ENCODE results near the gene NOTO. TPM values are rescaled to one million over a fixed set of nuclear protein-coding genes. Genes with fewer than 3 reads are reported as not detected.
A peak's percentile ranks its signal among the peaks of the same experiment; 100 is the strongest.

NOTO gene
- total RNA-seq, 1 experiment from 2014 or later: 0.66 TPM

DNA sequence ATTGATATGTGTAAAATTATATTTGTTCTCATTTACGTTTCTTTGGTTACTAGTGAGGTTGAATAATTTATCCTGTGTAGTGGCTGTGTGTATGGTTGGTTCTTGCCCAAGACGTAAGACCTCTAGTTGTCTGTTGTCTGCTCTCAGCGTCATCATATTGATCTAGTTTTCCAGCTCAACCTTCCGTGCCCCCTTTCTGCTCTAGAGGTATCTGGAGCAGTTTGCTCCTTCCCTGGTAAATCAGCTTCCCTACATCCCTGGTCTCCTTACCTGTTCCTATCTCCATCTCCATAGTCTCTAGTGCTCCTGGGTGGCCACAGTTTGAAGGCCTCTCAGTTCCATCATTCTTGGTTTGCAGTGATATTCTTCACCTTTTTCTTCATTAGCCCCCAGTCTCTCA lies 12.9 kb downstream of the NOTO start:
- H3K27ac Mint-ChIP-seq: no peak overlapping the region

More for the DNA sequence above, 12.9 kb downstream of the NOTO start:
- Histone ChIP-seq H3K4me2 (ENCODE audit: insufficient read depth, insufficient read length, low read length) (peak overlapping the region; percentile 81), H3K23me2 (ENCODE audit: insufficient read length, low read depth, low read length, poor library complexity, severe bottlenecking) (no peaks in the 10 kb centered on the region), H3K9me3 (ENCODE audit: control insufficient read depth, low read depth, low read length) (no peaks in the 10 kb centered on the region), H3K23ac (ENCODE audit: insufficient read length, low read depth, low read length) (no peak overlapping the region), H3K9ac (ENCODE audit: extremely low read depth, insufficient read length, low read length) (no peak overlapping the region), H4K20me1 (ENCODE audit: control insufficient read depth, insufficient read depth, insufficient read length) (no peaks in the 10 kb centered on the region), H2BK20ac (ENCODE audit: low read depth, low read length, poor library complexity, severe bottlenecking) (no peak overlapping the region), H2BK12ac (ENCODE audit: insufficient read length, low read depth, low read length) (no peak overlapping the region), H4K5ac (ENCODE audit: insufficient read length, low read depth, low read length) (no peak overlapping the region), H2AFZ (ENCODE audit: low read length) (no peak overlapping the region), H4K8ac (replicated peaks; ENCODE audit: insufficient read length, low read depth, low read length) (no peak overlapping the region), H2BK5ac (ENCODE audit: insufficient read length, low read length) (no peak overlapping the region), H3K79me2 (ENCODE audit: insufficient read depth, low read length) (peaks cover 7% of the 10 kb centered on the region; the same call in 1 of the 2 replicates), H3T11ph (ENCODE audit: low read length) (no peak overlapping the region), H3K79me1 (ENCODE audit: insufficient read depth, low read depth, low read length, poor library complexity, severe bottlenecking) (peaks cover 4% of the 10 kb centered on the region), H3K56ac (ENCODE audit: insufficient read length, low read depth, low read length) (no peak overlapping the region), H3K4me1 (ENCODE audit: insufficient read depth, low read length) (0 out of 2 replicates have a peak, but pooled peaks cover 3% of the 10 kb centered on the region), H3K27me3 (ENCODE audit: insufficient read depth, low read length) (no peaks in the 10 kb centered on the region), H3K4ac (ENCODE audit: low read depth, low read length) (no peak overlapping the region), H2BK15ac (ENCODE audit: low read depth, low read length) (no peak overlapping the region), H4K91ac (ENCODE audit: insufficient read length, low read depth, low read length) (no peak overlapping the region), H2AK5ac (ENCODE audit: insufficient read length, low read length) (no peak overlapping the region), H3K18ac (ENCODE audit: insufficient read length, low read depth, low read length) (no peak overlapping the region), H2BK120ac (ENCODE audit: low read depth, low read length, poor library complexity, severe bottlenecking) (no peak overlapping the region), H3K27ac (ENCODE audit: insufficient read length, low read depth, low read length) (no peak overlapping the region), H3K14ac (ENCODE audit: insufficient read depth, low read length) (no peak overlapping the region)
- Mint-ChIP-seq H3K9me3 (no peaks in the 10 kb centered on the region), H3K27me3 (ENCODE audit: low read depth) (peaks cover 3% of the 10 kb centered on the region; the same call in 1 of the 2 replicates), H3K4me3 (peak overlapping the region; percentile 76 to 93), H3K36me3 (ENCODE audit: insufficient read depth in 1 of 3, low read depth in 3 of 3) (peaks cover 0 to 5% (median 5%) of the 10 kb centered on the region in 3 experiments; a peak in 3 of 7 replicates), H3K4me1 (peaks cover 22 to 30% of the 10 kb centered on the region in 2 experiments)
- no CpG with 5 or more reads among the region's 4 CpGs for WGBS (ENCODE audit: extremely low coverage, insufficient read length, low lambda C conversion rate)
- TF ChIP-seq, protein P1, sequence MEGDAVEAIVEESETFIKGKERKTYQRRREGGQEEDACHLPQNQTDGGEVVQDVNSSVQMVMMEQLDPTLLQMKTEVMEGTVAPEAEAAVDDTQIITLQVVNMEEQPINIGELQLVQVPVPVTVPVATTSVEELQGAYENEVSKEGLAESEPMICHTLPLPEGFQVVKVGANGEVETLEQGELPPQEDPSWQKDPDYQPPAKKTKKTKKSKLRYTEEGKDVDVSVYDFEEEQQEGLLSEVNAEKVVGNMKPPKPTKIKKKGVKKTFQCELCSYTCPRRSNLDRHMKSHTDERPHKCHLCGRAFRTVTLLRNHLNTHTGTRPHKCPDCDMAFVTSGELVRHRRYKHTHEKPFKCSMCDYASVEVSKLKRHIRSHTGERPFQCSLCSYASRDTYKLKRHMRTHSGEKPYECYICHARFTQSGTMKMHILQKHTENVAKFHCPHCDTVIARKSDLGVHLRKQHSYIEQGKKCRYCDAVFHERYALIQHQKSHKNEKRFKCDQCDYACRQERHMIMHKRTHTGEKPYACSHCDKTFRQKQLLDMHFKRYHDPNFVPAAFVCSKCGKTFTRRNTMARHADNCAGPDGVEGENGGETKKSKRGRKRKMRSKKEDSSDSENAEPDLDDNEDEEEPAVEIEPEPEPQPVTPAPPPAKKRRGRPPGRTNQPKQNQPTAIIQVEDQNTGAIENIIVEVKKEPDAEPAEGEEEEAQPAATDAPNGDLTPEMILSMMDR (conservative IDR thresholded peaks at IDR 0.05): no peak
- no peak for DNase-seq

Data from H9 (cell line).